ENCODE results near the gene CDC6.
"Not testable (repeated sequence)": the region's sequence is repeated elsewhere in the genome, so short reads cannot be mapped to it uniquely, and the experiment has no call there.

CDC6 gene

GRCh38 chr17:40295488-40296436 lies 8.1 kb downstream of the CDC6 start:
- no peak overlapping the region for H3K4me3 ChIP-seq (ENCODE audit: control insufficient read depth, low read depth, low read length)
- TF ChIP-seq CTCF (conservative IDR thresholded peaks at IDR 0.05; ENCODE audit: control insufficient read depth, insufficient read depth, low read depth, low read length) = no peak
- DNase-seq (ENCODE audit: low read depth) = no peak

GRCh38 chr17:40297511-40297910 lies 9.8 kb downstream of the CDC6 start:
- TF ChIP-seq CTCF (conservative IDR thresholded peaks at IDR 0.05; ENCODE audit: control insufficient read depth, insufficient read depth, low read depth, low read length) = no peak
- no peak overlapping the region for H3K4me3 ChIP-seq (ENCODE audit: control insufficient read depth, low read depth, low read length)
- no peak for DNase-seq (ENCODE audit: low read depth)

- no peak for DNase-seq (ENCODE audit: low read depth)
- H3K4me3 ChIP-seq (ENCODE audit: control insufficient read depth, low read depth, low read length) = no peak overlapping the region
- TF ChIP-seq CTCF (conservative IDR thresholded peaks at IDR 0.05; ENCODE audit: control insufficient read depth, insufficient read depth, low read depth, low read length) = no peak
Observed at GRCh38 chr17:40298726-40299125, 11.0 kb downstream of the CDC6 start.

- DNase-seq (ENCODE audit: low read depth) = peak; percentile 64
- not testable (repeated sequence) for H3K4me3 ChIP-seq (ENCODE audit: control insufficient read depth, low read depth, low read length)
Observed at GRCh38 chr17:40299159-40299757, 11.6 kb downstream of the CDC6 start.

- TF ChIP-seq CTCF (conservative IDR thresholded peaks at IDR 0.05; ENCODE audit: control insufficient read depth, insufficient read depth, low read depth, low read length) = peak; percentile 0
- H3K4me3 ChIP-seq (ENCODE audit: control insufficient read depth, low read depth, low read length) = no peak overlapping the region
- DNase-seq (ENCODE audit: low read depth) = no peak
Observed at GRCh38 chr17:40301315-40301714, 13.6 kb downstream of the CDC6 start.

GRCh38 chr17:40303009-40303657 lies 15.5 kb downstream of the CDC6 start:
- H3K4me3 ChIP-seq (ENCODE audit: control insufficient read depth, low read depth, low read length) = no peak overlapping the region
- peak; percentile 75 for TF ChIP-seq CTCF (conservative IDR thresholded peaks at IDR 0.05; ENCODE audit: control insufficient read depth, insufficient read depth, low read depth, low read length)

More at GRCh38 chr17:40303009-40303657, 15.5 kb downstream of the CDC6 start:
- DNase-seq (ENCODE audit: low read depth) = peak; percentile 79

Data from fibroblast of mammary gland (primary cell).